Measurements from ENCODE around the gene FRRS1L. TPM values are rescaled to one million over a fixed set of nuclear protein-coding genes. Genes with fewer than 3 reads are reported as not detected.

FRRS1L gene
- polyA plus RNA-seq, 1 experiment, result 0.14 TPM

DNA sequence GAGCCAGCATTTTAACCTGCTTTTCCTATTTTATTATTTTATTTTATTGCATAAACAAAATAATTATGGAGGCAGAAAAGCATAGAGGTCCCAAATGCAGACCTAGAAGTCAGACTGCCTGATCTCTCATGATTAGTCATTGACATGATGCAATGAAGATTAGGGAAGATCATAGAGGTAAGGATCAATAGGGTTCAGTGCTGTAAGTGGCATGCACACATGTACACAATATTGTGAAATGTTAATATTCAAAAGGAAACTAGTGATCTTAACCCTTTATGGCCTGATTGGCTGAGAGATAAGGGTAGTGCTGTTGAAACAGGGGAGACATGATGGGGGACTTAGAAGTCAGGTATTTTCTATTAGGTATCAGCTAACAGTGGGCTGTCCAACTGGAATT is 1.1 kb upstream of the FRRS1L start:
- DNase-seq (ENCODE audit: low read depth, low spot score), result no peak
- no peak for TF ChIP-seq CTCF (IDR thresholded peaks at IDR 0.05; ENCODE audit: low read depth, low read length)
- no peak overlapping the region for H3K4me3 ChIP-seq (ENCODE audit: low read depth, low read length)
- ChIA-PET POLR2A (no interaction called here), CTCF (no interaction called here)
- no peak overlapping the region for H3K27ac ChIP-seq (ENCODE audit: low read depth, low read length)
- H3K27me3 ChIP-seq (ENCODE audit: control insufficient read depth, insufficient read depth, low read length), result peaks cover 45% of the 10 kb centered on the region
- H3K9me3 ChIP-seq (ENCODE audit: control insufficient read depth, insufficient read depth, low read length), result 0 out of 2 replicates have a peak, but pooled peaks cover 3% of the 10 kb centered on the region

DNA sequence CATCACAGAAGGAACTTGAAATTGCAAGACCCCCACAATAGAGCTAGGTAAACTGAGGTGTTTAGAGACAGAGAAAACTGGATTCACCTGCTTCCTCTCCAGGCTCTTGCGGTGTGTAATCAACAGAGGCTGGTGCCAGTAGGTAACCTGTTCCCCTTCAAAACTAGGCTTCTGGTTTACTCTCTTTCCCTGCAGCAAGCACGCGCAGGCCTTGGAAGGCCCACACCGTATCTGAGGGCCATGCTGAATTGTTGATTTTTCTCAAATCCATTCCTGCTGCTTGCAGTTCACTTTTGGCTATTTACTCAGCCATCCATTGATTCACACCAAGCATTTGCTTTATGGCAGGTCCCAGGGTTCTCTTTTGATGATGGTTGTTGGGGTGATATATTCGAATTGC is 667 bp upstream of the FRRS1L start:
- TF ChIP-seq CTCF (IDR thresholded peaks at IDR 0.05; ENCODE audit: low read depth, low read length), result no peak
- POLR2A ChIA-PET, result interaction anchor here (0.7 kb wide), 1 partner anchor 160 kb away, joined by 9 read pairs; no protein-coding TSS in a partner anchor
- DNase-seq (ENCODE audit: low read depth, low spot score), result no peak
- peaks cover 49% of the 10 kb centered on the region for H3K27me3 ChIP-seq (ENCODE audit: control insufficient read depth, insufficient read depth, low read length)
- CTCF ChIA-PET, result no interaction called here
- H3K27ac ChIP-seq (ENCODE audit: low read depth, low read length), result no peak overlapping the region
- no peak overlapping the region for H3K4me3 ChIP-seq (ENCODE audit: low read depth, low read length)
- 0 out of 2 replicates have a peak, but pooled peaks cover 3% of the 10 kb centered on the region for H3K9me3 ChIP-seq (ENCODE audit: control insufficient read depth, insufficient read depth, low read length)

GRCh38 chr9:109166171-109166770 is 778 bp downstream of the FRRS1L start:
- no peak for DNase-seq (ENCODE audit: low read depth, low spot score)
- H3K4me3 ChIP-seq (ENCODE audit: low read depth, low read length), result no peak overlapping the region
- ChIA-PET CTCF (interaction anchor here (0.6 kb wide), 1 partner anchor 76 kb away, joined by 4 read pairs; no protein-coding TSS in a partner anchor), POLR2A (no interaction called here)
- peaks cover 49% of the 10 kb centered on the region for H3K27me3 ChIP-seq (ENCODE audit: control insufficient read depth, insufficient read depth, low read length)
- no peak overlapping the region for H3K27ac ChIP-seq (ENCODE audit: low read depth, low read length)
- 0 out of 2 replicates have a peak, but pooled peaks cover 3% of the 10 kb centered on the region for H3K9me3 ChIP-seq (ENCODE audit: control insufficient read depth, insufficient read depth, low read length)
- no peak for TF ChIP-seq CTCF (IDR thresholded peaks at IDR 0.05; ENCODE audit: low read depth, low read length)

DNA sequence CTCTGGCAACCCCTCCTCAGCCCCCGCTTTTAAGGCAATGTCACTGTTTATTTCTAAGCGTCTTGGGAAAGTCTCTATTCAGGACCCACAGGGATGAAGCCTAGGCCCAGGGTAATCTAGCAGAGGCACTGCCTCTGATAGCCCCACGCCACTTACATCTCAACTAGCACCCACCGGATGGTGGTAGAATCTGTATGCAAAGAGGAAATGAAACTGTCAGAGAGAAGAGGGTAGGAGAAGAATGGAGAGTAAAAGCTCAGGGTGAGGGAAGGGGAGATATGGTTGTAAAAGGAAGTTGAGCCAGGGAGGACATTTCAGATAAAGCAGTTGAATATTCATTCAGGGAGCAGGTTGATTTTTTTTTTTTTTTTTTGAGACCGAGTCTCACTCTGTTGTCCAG is 3.0 kb downstream of the FRRS1L start:
- CTCF ChIA-PET, result interaction anchor here (0.6 kb wide), 2 partner anchors 56 to 248 kb away, joined by 3 to 4 read pairs; no protein-coding TSS in a partner anchor
- Histone ChIP-seq H3K9me3 (ENCODE audit: control insufficient read depth, insufficient read depth, low read length) (0 out of 2 replicates have a peak, but pooled peaks cover 3% of the 10 kb centered on the region), H3K27ac (ENCODE audit: low read depth, low read length) (no peak overlapping the region), H3K27me3 (ENCODE audit: control insufficient read depth, insufficient read depth, low read length) (peaks cover 44% of the 10 kb centered on the region), H3K4me3 (ENCODE audit: low read depth, low read length) (no peak overlapping the region)
- no peak for DNase-seq (ENCODE audit: low read depth, low spot score)
- no peak for TF ChIP-seq CTCF (IDR thresholded peaks at IDR 0.05; ENCODE audit: low read depth, low read length)
- POLR2A ChIA-PET, result no interaction called here

- H3K9me3 ChIP-seq (ENCODE audit: control insufficient read depth, insufficient read depth, low read length), result 0 out of 2 replicates have a peak, but pooled peaks cover 3% of the 10 kb centered on the region
- DNase-seq (ENCODE audit: low read depth, low spot score), result no peak
- peaks cover 41% of the 10 kb centered on the region for H3K27me3 ChIP-seq (ENCODE audit: control insufficient read depth, insufficient read depth, low read length)
- POLR2A ChIA-PET, result no interaction called here
- no peak overlapping the region for H3K27ac ChIP-seq (ENCODE audit: low read depth, low read length)
- CTCF ChIA-PET, result no interaction called here
- TF ChIP-seq CTCF (IDR thresholded peaks at IDR 0.05; ENCODE audit: low read depth, low read length), result no peak
- no peak overlapping the region for H3K4me3 ChIP-seq (ENCODE audit: low read depth, low read length)
Observed at GRCh38 chr9:109163194-109163593, 3.9 kb downstream of the FRRS1L start.
